ENCODE results near the gene TRAF5.

GRCh38 chr1:211330282-211330936 is 3.8 kb downstream of the TRAF5 start:
- TF ChIP-seq, protein P1, sequence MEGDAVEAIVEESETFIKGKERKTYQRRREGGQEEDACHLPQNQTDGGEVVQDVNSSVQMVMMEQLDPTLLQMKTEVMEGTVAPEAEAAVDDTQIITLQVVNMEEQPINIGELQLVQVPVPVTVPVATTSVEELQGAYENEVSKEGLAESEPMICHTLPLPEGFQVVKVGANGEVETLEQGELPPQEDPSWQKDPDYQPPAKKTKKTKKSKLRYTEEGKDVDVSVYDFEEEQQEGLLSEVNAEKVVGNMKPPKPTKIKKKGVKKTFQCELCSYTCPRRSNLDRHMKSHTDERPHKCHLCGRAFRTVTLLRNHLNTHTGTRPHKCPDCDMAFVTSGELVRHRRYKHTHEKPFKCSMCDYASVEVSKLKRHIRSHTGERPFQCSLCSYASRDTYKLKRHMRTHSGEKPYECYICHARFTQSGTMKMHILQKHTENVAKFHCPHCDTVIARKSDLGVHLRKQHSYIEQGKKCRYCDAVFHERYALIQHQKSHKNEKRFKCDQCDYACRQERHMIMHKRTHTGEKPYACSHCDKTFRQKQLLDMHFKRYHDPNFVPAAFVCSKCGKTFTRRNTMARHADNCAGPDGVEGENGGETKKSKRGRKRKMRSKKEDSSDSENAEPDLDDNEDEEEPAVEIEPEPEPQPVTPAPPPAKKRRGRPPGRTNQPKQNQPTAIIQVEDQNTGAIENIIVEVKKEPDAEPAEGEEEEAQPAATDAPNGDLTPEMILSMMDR (IDR thresholded peaks at IDR 0.05) = no peak
- no peak for TF ChIP-seq ZFX (IDR thresholded peaks at IDR 0.05; ENCODE audit: borderline replicate concordance)
